Measurements from ENCODE around the gene WDR35.

WDR35 gene

DNA sequence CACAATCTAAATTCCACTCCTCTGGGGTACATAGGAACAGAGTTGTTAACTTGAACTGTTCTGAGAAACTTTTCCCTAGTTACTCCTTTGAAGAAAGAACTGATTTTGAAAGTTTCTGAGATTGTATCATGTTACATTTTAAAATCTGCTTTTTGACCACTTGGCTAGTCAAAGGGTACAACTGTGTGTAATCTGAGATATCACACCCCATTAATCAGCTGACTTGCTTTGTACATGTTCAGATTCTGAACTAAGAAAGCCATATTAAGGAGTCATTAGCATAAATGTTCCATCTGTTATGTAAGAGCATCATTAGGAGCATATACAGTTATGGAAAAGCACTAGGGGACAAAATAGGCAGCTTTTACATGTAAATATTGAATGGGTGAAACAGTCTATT lies 3.8 kb upstream of the WDR35 start:
- TF ChIP-seq, protein P1, sequence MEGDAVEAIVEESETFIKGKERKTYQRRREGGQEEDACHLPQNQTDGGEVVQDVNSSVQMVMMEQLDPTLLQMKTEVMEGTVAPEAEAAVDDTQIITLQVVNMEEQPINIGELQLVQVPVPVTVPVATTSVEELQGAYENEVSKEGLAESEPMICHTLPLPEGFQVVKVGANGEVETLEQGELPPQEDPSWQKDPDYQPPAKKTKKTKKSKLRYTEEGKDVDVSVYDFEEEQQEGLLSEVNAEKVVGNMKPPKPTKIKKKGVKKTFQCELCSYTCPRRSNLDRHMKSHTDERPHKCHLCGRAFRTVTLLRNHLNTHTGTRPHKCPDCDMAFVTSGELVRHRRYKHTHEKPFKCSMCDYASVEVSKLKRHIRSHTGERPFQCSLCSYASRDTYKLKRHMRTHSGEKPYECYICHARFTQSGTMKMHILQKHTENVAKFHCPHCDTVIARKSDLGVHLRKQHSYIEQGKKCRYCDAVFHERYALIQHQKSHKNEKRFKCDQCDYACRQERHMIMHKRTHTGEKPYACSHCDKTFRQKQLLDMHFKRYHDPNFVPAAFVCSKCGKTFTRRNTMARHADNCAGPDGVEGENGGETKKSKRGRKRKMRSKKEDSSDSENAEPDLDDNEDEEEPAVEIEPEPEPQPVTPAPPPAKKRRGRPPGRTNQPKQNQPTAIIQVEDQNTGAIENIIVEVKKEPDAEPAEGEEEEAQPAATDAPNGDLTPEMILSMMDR (IDR thresholded peaks at IDR 0.05; ENCODE audit: low read depth, low read length), result no peak
- H3K4me3 ChIP-seq (replicated peaks in 1 of 2; ENCODE audit: low read depth in 2 of 2, low read length in 2 of 2), result no peak overlapping the region
- no peak for DNase-seq (ENCODE audit: low read depth in 2 of 2)

DNA sequence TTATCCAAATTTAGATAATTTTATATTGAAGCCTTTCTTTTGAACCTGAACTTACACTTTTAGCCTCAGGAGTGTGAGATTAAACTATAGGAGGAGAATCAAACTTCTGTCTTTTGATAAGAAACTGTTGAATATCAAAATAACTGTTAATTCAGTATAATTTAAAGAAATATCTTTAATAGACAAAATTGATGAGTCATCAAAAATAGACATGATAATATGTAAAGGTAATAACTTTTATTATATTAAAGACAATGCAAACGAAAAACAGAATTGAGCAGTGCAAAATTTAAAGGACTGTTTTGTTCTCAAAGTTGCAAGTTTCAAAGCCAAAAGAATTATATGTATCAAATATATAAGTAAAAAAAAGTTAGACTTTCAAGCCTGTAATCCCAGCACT lies 2.0 kb upstream of the WDR35 start:
- TF ChIP-seq, protein P1 (IDR thresholded peaks at IDR 0.05; ENCODE audit: low read depth, low read length), result no peak
- no peak for DNase-seq (ENCODE audit: low read depth in 2 of 2)
- no peak overlapping the region for H3K4me3 ChIP-seq (replicated peaks in 1 of 2; ENCODE audit: low read depth in 2 of 2, low read length in 2 of 2)

DNA sequence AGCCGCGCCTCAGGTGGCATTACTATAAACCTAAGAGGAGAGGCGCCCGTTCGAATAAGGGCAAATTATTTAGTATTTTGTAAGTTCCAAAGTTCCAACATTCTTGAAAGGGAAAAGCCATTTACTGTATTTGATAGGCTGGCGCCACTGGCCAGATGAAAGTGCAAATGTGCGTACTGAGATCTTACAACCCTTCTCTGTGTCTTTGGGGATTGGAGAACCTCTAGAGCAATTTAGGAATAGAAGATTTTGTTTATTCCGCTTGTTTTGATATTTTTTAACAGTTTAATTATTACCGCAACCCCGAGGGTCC lies 467 bp upstream of the WDR35 start:
- DNase-seq (ENCODE audit: low read depth in 2 of 2), result peak in 1 of 2 donors; percentile 3
- peak overlapping the region; percentile 72 to 87 for H3K4me3 ChIP-seq (replicated peaks in 1 of 2; ENCODE audit: low read depth in 2 of 2, low read length in 2 of 2)
- TF ChIP-seq, protein P1 (IDR thresholded peaks at IDR 0.05; ENCODE audit: low read depth, low read length), result no peak

DNA sequence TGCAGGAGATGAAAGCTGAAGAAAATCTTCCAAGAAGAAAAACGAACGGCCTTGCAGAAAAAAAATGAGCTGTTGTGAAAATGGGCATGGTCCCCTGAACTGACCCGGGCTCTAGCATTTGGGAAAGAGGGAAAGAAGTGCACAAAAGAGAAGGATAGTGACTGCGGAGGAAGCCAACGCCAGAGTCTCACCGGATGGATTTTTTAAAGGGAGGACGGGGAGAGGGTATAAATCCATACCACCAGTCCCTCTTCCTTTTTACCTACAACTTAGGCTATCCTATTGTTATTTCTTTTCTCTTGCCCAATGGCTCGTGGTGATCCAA lies 601 bp downstream of the WDR35 start:
- TF ChIP-seq, protein P1 (IDR thresholded peaks at IDR 0.05; ENCODE audit: low read depth, low read length), result no peak
- DNase-seq (ENCODE audit: low read depth in 2 of 2), result no peak
- peak overlapping the region; percentile 72 to 87 for H3K4me3 ChIP-seq (replicated peaks in 1 of 2; ENCODE audit: low read depth in 2 of 2, low read length in 2 of 2)

DNA sequence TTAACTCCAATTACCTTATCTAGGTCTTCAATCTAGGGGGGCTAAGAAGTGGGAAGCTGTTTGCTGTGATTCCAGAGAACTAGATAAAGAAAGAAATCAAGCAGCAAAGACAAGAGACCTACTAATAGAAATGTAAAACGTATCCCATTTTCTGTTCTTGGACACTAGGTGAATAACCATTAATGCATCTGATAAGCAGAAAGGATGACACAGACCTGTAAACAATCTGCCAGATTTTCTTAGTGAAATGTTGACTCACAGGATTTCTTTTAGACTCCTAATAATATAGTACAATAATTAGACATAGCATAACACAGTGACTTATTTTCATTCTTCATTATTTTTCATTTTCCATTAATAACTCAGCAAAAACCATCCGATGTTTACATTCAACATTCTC lies 1.3 kb downstream of the WDR35 start:
- TF ChIP-seq, protein P1 (IDR thresholded peaks at IDR 0.05; ENCODE audit: low read depth, low read length), result no peak
- peak overlapping the region; percentile 72 to 87 for H3K4me3 ChIP-seq (replicated peaks in 1 of 2; ENCODE audit: low read depth in 2 of 2, low read length in 2 of 2)
- DNase-seq (ENCODE audit: low read depth in 2 of 2), result peak in 1 of 2 donors; percentile 18

DNA sequence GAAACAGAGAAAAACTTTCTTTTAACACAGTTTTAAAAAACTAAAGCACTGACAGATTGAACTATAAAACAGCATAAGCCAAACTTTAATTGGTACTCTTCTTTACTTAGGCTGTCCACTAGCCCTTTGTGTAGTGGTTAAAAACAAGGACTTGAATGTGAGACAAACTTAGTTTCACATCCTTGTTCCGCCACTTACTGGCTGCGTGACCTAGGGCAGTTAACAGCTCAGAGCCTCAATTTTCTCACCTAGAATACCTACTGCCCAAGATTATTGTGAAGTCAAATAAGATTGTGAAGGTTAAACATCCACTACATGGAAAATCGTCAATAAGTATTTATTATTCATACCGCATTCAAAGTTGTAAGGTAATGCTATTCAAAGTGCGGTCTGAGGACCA lies 2.0 kb downstream of the WDR35 start:
- H3K4me3 ChIP-seq (replicated peaks in 1 of 2; ENCODE audit: low read depth in 2 of 2, low read length in 2 of 2), result no peak overlapping the region
- TF ChIP-seq, protein P1 (IDR thresholded peaks at IDR 0.05; ENCODE audit: low read depth, low read length), result no peak
- no peak for DNase-seq (ENCODE audit: low read depth in 2 of 2)

DNA sequence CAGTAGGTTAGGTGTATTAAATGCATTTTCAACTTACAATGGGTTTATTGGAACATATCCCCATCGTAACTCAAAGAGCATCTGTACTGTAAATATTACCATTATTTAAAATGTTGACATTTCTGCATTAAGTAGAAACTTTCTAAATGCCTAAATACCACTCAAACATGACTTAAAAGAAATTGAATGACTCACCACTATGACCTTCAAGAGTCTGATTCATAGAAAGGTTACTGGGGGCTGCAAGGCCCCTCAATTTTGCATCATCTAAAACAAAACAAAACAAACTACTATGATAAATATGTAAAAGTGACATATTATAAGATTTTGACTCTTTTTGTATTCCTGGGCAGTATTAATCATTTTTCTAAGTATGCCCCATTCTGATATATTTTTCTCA lies 7.6 kb downstream of the WDR35 start:
- no peak overlapping the region for H3K4me3 ChIP-seq (replicated peaks in 1 of 2; ENCODE audit: low read depth in 2 of 2, low read length in 2 of 2)
- peak; percentile 8 to 34 for DNase-seq (ENCODE audit: low read depth in 2 of 2)
- TF ChIP-seq, protein P1 (IDR thresholded peaks at IDR 0.05; ENCODE audit: low read depth, low read length), result no peak

Measured in cardiac fibroblast (primary cell).